ENCODE data around the gene INSIG1.

DNA sequence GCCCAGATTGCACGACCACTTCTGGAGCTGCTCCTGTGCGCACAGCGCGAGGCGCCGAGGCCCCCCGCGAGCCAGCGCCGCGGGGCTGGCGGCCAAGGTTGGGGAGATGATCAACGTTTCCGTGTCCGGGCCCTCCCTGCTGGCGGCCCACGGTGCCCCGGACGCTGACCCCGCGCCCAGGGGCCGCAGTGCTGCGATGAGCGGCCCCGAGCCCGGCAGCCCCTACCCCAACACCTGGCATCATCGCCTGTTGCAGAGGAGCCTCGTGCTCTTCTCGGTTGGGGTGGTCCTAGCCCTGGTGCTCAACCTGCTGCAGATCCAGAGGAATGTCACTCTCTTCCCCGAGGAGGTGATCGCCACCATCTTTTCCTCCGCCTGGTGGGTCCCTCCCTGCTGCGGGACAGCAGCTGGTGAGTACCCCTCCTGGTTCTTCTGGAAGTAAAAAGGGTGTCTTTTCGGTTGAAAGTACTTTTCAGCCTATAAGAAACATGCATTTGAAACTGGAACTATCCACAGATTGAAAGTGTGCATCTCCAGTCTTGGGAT is 683 bp downstream of the INSIG1 start:
- TF ChIP-seq, protein P1, sequence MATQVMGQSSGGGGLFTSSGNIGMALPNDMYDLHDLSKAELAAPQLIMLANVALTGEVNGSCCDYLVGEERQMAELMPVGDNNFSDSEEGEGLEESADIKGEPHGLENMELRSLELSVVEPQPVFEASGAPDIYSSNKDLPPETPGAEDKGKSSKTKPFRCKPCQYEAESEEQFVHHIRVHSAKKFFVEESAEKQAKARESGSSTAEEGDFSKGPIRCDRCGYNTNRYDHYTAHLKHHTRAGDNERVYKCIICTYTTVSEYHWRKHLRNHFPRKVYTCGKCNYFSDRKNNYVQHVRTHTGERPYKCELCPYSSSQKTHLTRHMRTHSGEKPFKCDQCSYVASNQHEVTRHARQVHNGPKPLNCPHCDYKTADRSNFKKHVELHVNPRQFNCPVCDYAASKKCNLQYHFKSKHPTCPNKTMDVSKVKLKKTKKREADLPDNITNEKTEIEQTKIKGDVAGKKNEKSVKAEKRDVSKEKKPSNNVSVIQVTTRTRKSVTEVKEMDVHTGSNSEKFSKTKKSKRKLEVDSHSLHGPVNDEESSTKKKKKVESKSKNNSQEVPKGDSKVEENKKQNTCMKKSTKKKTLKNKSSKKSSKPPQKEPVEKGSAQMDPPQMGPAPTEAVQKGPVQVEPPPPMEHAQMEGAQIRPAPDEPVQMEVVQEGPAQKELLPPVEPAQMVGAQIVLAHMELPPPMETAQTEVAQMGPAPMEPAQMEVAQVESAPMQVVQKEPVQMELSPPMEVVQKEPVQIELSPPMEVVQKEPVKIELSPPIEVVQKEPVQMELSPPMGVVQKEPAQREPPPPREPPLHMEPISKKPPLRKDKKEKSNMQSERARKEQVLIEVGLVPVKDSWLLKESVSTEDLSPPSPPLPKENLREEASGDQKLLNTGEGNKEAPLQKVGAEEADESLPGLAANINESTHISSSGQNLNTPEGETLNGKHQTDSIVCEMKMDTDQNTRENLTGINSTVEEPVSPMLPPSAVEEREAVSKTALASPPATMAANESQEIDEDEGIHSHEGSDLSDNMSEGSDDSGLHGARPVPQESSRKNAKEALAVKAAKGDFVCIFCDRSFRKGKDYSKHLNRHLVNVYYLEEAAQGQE (IDR thresholded peaks at IDR 0.05; ENCODE audit: low read depth, low read length) = no peak
- TF ChIP-seq ELF1 (IDR thresholded peaks at IDR 0.05) = no peak
- TF ChIP-seq RXRA (IDR thresholded peaks at IDR 0.05; ENCODE audit: borderline replicate concordance, low read depth) = no peak
- no peak for TF ChIP-seq GABPA (IDR thresholded peaks at IDR 0.05; ENCODE audit: low read depth)
- no peak for TF ChIP-seq NRF1 (IDR thresholded peaks at IDR 0.05; ENCODE audit: low read depth, low read length)
- TF ChIP-seq CTCF (IDR thresholded peaks at IDR 0.05) = 0 out of 2 replicates have a peak, but pooled peaks have one; percentile 1
- TF ChIP-seq, protein P2, sequence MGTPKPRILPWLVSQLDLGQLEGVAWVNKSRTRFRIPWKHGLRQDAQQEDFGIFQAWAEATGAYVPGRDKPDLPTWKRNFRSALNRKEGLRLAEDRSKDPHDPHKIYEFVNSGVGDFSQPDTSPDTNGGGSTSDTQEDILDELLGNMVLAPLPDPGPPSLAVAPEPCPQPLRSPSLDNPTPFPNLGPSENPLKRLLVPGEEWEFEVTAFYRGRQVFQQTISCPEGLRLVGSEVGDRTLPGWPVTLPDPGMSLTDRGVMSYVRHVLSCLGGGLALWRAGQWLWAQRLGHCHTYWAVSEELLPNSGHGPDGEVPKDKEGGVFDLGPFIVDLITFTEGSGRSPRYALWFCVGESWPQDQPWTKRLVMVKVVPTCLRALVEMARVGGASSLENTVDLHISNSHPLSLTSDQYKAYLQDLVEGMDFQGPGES (IDR thresholded peaks at IDR 0.05; ENCODE audit: low read depth, low read length) = no peak
- no peak for TF ChIP-seq RFX5 (IDR thresholded peaks at IDR 0.05; ENCODE audit: low read length)
- TF ChIP-seq CHD2 (IDR thresholded peaks at IDR 0.05; ENCODE audit: low read length, partially characterized antibody) = no peak
- no peak for TF ChIP-seq EP300 (IDR thresholded peaks at IDR 0.05; ENCODE audit: borderline replicate concordance in 1 of 2, low read depth in 1 of 2, low read length in 1 of 2)
- no peak for TF ChIP-seq TEAD4 (IDR thresholded peaks at IDR 0.05; ENCODE audit: borderline replicate concordance, insufficient read depth)
- no peak for TF ChIP-seq MXI1 (IDR thresholded peaks at IDR 0.05; ENCODE audit: low read depth, low read length)
- no peak for TF ChIP-seq MAX (IDR thresholded peaks at IDR 0.05; ENCODE audit: low read depth)
- no peak for TF ChIP-seq MEF2A (IDR thresholded peaks at IDR 0.05; ENCODE audit: borderline replicate concordance, low read depth)

Measured in SK-N-SH (cell line).